Stimulated activated CD4-positive, alpha-beta T cell treated with anti-CD3 and anti-CD28 coated beads, Interleukin-12 subunit alpha, Interleukin-12 subunit beta, amount 100 ng/mL, for 24 hours (primary cell): ENCODE results near the gene TRPM2.
"Not testable (repeated sequence)": the region's sequence is repeated elsewhere in the genome, so short reads cannot be mapped to it uniquely, and the experiment has no call there.

Experiments used
- DNase-seq, 2 experiments: peaks; one replicate each; pipeline ENCODE4 v3.0.0-alpha.2; 2020; ENCODE audit warnings: low read depth in 2 of 2

The TRPM2 gene

GRCh38 chr21:44335266-44336059 is 18.0 kb upstream of the TRPM2 start:
- DNase-seq, result no peak

- no peak for DNase-seq
Measured at GRCh38 chr21:44337449-44337848, 16.0 kb upstream of the TRPM2 start.

GRCh38 chr21:44337941-44338895 is 15.2 kb upstream of the TRPM2 start:
- no peak for DNase-seq

GRCh38 chr21:44338971-44339910 is 14.2 kb upstream of the TRPM2 start, which contains the start of gene CFAP410:
CFAP410 (minus strand) TSS chr21:44339390; CDS start chr21:44339194, 196 bp downstream.
- peak; percentile 89 to 91 for DNase-seq

- not testable (repeated sequence) for DNase-seq
Measured at GRCh38 chr21:44341726-44342458, 11.5 kb upstream of the TRPM2 start.

- DNase-seq, result not testable (repeated sequence)
Measured at GRCh38 chr21:44342981-44343380, 10.4 kb upstream of the TRPM2 start.

GRCh38 chr21:44344541-44345183 is 8.8 kb upstream of the TRPM2 start:
- DNase-seq, result no peak

- DNase-seq, result no peak
Measured at GRCh38 chr21:44345495-44345894, 7.9 kb upstream of the TRPM2 start.

GRCh38 chr21:44347911-44348451 is 5.4 kb upstream of the TRPM2 start:
- DNase-seq, result no peak

- no peak for DNase-seq
Measured at GRCh38 chr21:44348861-44349260, 4.6 kb upstream of the TRPM2 start.

GRCh38 chr21:44349416-44349846 is 4.0 kb upstream of the TRPM2 start:
- DNase-seq, result no peak

- no peak for DNase-seq
Measured at GRCh38 chr21:44349847-44350772, 3.3 kb upstream of the TRPM2 start.

GRCh38 chr21:44350773-44351481 is 2.5 kb upstream of the TRPM2 start:
- no peak for DNase-seq

- DNase-seq, result no peak
Measured at GRCh38 chr21:44351535-44352252, 1.7 kb upstream of the TRPM2 start.

GRCh38 chr21:44352253-44352860 is 1.1 kb upstream of the TRPM2 start:
- DNase-seq, result no peak

- no peak for DNase-seq
Measured at GRCh38 chr21:44354001-44354405, 582 bp downstream of the TRPM2 start.
